ENCODE data around the gene RPN1.
A peak's percentile ranks its signal among the peaks of the same experiment; 100 is the strongest.

RPN1 gene

DNA sequence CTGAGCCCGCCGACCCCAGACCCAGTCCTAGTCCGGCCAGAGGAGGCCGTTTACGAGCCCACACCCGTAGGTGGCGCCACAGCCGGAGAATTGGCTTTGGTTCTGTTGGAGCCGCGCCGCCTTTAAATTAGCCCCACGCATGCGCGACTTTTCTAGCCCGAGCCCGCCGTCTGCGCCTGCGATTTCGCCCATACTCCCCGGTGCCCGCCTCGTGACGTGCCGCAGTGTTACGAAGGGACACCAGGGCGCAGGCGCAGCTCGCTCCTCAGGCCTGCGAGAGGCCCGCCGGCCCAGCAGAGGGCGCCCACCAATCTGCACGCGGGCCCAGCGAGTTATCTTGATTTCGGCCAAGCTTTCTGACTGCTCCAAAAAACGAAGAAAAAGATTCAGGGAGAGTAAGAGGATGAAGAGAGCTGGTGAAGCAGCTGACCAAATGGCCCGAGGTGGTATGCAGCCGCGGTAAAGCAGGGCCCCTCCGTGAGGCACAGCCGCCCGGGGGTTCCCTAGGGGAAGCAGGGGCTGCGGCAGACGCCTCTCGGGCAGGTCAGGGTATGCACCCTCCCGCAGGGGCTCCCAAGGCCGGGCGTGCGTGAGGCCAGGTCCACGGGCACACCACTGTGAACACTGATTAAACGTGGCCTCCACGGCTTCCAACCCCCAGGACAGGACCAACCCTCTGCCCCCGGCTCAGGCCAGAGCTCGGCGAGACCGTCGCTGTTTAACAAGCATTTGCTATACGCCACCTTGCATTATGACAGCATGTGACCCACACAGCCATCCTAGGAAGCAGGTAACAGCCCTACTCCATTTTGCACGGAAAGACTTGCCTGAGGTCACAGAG is 32.8 kb downstream of the RPN1 start:
- TF ChIP-seq, protein P1, sequence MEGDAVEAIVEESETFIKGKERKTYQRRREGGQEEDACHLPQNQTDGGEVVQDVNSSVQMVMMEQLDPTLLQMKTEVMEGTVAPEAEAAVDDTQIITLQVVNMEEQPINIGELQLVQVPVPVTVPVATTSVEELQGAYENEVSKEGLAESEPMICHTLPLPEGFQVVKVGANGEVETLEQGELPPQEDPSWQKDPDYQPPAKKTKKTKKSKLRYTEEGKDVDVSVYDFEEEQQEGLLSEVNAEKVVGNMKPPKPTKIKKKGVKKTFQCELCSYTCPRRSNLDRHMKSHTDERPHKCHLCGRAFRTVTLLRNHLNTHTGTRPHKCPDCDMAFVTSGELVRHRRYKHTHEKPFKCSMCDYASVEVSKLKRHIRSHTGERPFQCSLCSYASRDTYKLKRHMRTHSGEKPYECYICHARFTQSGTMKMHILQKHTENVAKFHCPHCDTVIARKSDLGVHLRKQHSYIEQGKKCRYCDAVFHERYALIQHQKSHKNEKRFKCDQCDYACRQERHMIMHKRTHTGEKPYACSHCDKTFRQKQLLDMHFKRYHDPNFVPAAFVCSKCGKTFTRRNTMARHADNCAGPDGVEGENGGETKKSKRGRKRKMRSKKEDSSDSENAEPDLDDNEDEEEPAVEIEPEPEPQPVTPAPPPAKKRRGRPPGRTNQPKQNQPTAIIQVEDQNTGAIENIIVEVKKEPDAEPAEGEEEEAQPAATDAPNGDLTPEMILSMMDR (IDR thresholded peaks at IDR 0.05; ENCODE audit: low read depth, low read length, missing control alignments) = peak; percentile 70
- peak overlapping the region; percentile 61 for H3K4me3 ChIP-seq (ENCODE audit: low read depth, low read length)
- DNase-seq (ENCODE audit: low read depth) = peak; percentile 81

DNA sequence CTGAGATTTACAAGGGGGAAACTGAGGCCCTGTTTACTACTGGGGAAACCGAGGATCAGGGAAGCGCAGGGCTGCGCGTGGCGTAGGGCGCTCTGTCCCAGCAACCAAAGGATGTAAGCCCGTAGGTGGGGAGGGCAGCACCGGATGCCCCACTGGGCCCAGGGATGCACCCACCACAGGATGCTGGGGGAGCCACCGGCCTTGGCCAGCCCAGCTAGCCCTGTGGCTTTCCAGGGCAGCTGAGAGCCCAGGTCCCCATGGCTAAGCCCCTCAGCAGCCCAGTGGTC is 33.4 kb downstream of the RPN1 start:
- no peak for DNase-seq (ENCODE audit: low read depth)
- TF ChIP-seq, protein P1 (IDR thresholded peaks at IDR 0.05; ENCODE audit: low read depth, low read length, missing control alignments) = no peak
- peak overlapping the region; percentile 34 for H3K4me3 ChIP-seq (ENCODE audit: low read depth, low read length)

DNA sequence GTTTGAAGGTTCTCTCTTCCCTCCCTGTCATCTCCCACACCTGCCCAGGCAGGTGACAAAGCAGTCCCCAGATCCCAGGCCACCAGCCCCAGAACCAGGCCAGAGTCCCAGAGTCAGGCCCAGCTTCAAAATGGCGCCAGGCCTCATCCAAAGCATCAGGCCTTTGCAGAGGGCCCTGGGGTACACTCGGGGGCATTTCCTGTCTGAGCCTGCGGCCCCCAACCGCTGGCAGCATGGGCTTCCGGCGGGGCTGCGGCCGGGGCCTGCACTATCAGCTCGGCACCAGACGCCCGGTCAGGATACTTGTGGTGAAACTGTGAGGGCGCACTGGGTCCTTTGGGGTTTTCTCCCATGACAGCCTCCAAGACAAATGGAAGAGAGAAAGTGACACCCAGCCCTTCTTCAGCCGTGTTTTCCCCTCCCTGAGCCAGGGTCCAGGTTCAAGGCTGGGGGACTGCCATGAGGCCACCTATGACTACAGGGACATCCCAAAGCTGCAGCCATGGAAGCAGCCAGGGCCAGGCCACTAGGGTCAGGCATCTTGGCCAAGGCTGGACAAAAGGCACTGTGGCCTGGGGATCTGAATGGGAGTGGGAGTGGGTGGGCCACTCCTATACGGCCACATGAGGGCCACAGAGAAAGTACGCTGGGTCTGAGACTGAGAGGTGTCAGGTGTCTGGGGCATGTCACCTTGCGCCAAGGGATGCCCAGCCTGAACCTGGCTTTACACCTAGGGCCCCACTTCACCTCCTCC is 33.9 kb downstream of the RPN1 start:
- no peak for DNase-seq (ENCODE audit: low read depth)
- peak overlapping the region; percentile 34; the same call in 1 of the 2 replicates for H3K4me3 ChIP-seq (ENCODE audit: low read depth, low read length)

DNA sequence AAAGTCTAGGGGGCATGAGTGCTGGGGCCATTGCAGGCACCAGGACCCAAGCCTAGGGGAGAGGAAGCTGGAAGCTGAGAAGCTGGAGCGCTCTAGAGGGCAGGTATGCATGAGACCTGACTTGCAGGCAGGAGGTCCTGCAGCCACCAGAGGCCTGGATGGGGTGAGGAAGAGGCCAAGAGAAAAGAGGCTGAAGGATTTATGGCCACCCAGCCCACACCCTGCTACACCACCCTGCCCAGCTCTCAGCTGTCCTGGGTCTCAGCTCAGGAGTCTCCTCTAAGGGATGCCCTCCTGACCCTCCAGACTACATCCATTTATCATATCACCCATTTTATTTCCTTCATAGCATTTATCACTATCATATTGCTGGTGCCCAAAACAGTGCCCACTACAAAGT is 36.5 kb downstream of the RPN1 start:
- H3K4me3 ChIP-seq (ENCODE audit: low read depth, low read length) = no peak overlapping the region
- TF ChIP-seq, protein P1 (IDR thresholded peaks at IDR 0.05; ENCODE audit: low read depth, low read length, missing control alignments) = no peak
- no peak for DNase-seq (ENCODE audit: low read depth)

More for the DNA sequence above, 33.9 kb downstream of the RPN1 start:
- TF ChIP-seq, protein P1 (IDR thresholded peaks at IDR 0.05; ENCODE audit: low read depth, low read length, missing control alignments) = no peak

DNA sequence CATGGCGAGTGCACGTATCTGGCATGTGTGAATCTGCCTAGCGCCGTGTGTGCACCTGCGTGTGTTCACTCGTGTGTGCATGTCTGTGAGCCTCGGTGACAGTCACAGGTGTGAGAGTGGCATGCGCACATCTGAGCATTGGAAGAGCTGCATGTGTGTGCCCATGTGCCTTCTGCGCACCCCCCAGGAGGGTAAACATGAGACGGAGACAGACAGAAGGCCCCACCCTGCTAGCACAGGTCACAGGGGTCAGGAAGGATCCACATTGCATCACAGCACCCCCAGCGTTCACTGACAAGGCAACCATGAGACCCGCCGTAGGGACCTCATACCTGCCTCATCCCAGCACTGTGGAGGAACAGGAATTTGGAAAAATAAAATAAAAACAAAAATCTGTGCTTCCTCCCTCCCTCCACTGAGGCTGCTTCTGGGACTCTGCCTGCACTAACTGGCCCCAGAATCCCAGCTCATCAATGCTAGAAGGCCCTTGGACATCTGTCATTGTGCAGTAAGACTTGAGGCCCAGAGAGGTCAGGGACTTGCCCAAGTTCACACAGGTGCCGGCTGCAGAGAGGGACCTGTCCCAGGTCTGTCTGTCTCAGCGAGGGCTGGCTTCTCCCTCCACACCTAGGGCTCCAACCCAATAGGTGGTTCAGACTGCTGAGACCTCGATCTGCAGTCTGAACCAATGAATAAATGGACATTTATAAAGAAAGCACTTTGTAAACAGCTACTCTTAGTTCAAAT is 37.4 kb downstream of the RPN1 start:
- TF ChIP-seq, protein P1 (IDR thresholded peaks at IDR 0.05; ENCODE audit: low read depth, low read length, missing control alignments) = no peak
- H3K4me3 ChIP-seq (ENCODE audit: low read depth, low read length) = no peak overlapping the region
- no peak for DNase-seq (ENCODE audit: low read depth)

DNA sequence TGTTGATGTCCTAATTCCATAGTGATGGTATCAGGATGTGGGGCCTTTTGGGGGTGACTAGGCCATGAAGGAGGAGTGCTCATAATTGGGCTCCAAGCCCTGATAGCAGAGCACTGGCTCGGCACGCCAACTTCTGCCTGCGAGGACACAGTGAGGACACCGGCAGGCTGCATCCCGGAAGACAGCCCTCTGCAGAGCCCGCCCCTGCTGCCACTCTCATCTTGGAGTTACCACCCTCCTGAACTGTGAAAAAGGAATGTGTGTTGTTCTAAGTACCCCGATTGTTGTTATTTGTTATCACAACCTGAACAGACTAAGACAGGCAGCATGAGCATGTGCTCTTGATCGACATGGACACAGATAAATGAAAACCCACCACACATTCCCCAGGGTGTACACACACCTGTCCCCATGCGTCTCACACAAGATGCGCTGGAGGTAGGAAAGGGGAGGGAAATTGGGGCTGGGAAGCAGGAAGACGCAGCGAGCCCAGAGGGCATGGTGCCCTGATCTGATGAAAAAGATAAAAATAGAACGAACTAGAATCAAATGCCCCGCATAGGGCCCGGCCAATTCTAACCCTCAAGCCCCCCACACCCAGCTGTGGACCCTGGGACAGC is 40.1 kb downstream of the RPN1 start:
- no peak overlapping the region for H3K4me3 ChIP-seq (ENCODE audit: low read depth, low read length)
- TF ChIP-seq, protein P1 (IDR thresholded peaks at IDR 0.05; ENCODE audit: low read depth, low read length, missing control alignments) = no peak
- no peak for DNase-seq (ENCODE audit: low read depth)

Data from GM12864 (cell line).